ENCODE results near the gene PKN3.

DNA sequence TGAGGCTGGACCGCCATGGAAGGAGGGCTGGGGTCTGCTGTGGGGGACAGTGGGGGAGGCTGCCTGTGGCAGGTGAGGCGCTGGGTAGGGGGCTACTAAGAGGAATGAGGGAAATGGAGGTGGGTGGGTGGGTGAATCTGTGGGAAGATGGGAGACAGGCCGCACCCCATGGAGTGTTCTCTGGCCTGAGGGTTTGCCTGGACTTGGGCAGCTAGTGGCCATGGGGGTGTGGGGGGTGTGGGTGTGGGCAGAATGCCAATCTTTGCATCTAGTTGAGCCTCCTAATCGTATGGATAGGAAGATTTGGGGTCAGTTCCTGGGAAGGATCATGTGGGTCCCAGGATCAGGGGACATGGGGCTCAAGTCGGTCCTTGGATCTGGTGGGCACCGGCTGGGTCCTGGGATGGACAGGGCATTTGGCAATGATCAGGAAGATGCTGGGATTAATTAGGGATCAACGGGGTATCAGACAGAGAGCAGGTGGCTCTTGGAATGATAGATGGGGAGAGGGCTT is 21.1 kb downstream of the PKN3 start:
- TF ChIP-seq, protein P1, sequence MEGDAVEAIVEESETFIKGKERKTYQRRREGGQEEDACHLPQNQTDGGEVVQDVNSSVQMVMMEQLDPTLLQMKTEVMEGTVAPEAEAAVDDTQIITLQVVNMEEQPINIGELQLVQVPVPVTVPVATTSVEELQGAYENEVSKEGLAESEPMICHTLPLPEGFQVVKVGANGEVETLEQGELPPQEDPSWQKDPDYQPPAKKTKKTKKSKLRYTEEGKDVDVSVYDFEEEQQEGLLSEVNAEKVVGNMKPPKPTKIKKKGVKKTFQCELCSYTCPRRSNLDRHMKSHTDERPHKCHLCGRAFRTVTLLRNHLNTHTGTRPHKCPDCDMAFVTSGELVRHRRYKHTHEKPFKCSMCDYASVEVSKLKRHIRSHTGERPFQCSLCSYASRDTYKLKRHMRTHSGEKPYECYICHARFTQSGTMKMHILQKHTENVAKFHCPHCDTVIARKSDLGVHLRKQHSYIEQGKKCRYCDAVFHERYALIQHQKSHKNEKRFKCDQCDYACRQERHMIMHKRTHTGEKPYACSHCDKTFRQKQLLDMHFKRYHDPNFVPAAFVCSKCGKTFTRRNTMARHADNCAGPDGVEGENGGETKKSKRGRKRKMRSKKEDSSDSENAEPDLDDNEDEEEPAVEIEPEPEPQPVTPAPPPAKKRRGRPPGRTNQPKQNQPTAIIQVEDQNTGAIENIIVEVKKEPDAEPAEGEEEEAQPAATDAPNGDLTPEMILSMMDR (IDR thresholded peaks at IDR 0.05; ENCODE audit: low read length): no peak
- TF ChIP-seq EZH2 (optimal IDR thresholded peaks at IDR 0.05; ENCODE audit: low read depth, low read length) (no peak), EZH2phosphoT487 (IDR thresholded peaks at IDR 0.05; ENCODE audit: low read length) (no peak)

Data from MM.1S (cell line).